K562 (cell line): ENCODE measurements around the gene RFX3. TPM values are rescaled to one million over a fixed set of nuclear protein-coding genes. Genes with fewer than 3 reads are reported as not detected.

Experiments used
- CHD4 ChIP-seq: fragments of 200-600 bp; sonication (generic); IDR thresholded peaks from 3 replicates; pipeline ENCODE4 v1.6.1; 2012; ENCODE audit warnings: low read depth, mild to moderate bottlenecking, mixed read lengths, low read length, inconsistent platforms; ENCODE audit not compliant: insufficient read depth, insufficient replicate concordance, poor library complexity, severe bottlenecking
- PTRF ChIP-seq: fragments of 450-650 bp; IDR thresholded peaks from 2 replicates; pipeline ENCODE4 v1.6.1; 2016; ENCODE audit warnings: mild to moderate bottlenecking, missing genetic modification characterization, missing compliant biosample characterization
- TSC22D4 ChIP-seq: fragments of 450-650 bp; IDR thresholded peaks from 2 replicates; pipeline ENCODE4 v1.6.1; 2016; ENCODE audit warnings: missing genetic modification characterization, missing biosample characterization, control low read depth
- ZNF124 ChIP-seq: sonication (generic); formaldehyde crosslinking; IDR thresholded peaks from 2 replicates; pipeline ENCODE4 v1.8.1; 2022; ENCODE audit warnings: missing genetic modification reagents
- ZNF551 ChIP-seq: fragments of 250-450 bp; sonication (Bioruptor Pico); IDR thresholded peaks from 2 replicates; pipeline ENCODE4 v1.5.0; 2021; ENCODE audit warnings: mild to moderate bottlenecking, moderate library complexity
- polyA plus RNA-seq, 8 experiments: library from polyadenylated mRNA; depleted of rRNA in 4 of 8; stranded (reverse) in 5 of 8; unstranded in 3 of 8; fragments of >200 nt; fragmentation: Nextera tagmentation in 2 of 8; fragmentation: Illumina TruSeq in 1 of 8; extraction: Ambion mirVana in 2 of 8; extraction: Trizol in 1 of 8; gene quantifications; 2 replicates each; pipeline versions ENCODE4 v1.2.1 to v1.2.3, GENCODE V29; 2011 to 2014; ENCODE audit warnings: inconsistent platforms in 1 of 8, missing spikeins in 1 of 8
- total RNA-seq, 7 experiments: library from RNA; depleted of rRNA in 6 of 7; stranded (reverse); fragments of >200 nt in 6 of 7; fragmentation: Illumina TruSeq in 2 of 7; extraction: Trizol in 2 of 7; gene quantifications; 2 replicates each; pipeline versions ENCODE4 v1.2.1 to v1.2.3, GENCODE V29; 2011 to 2021; ENCODE audit warnings: low replicate concordance in 1 of 7
- TF ChIP-seq, protein P1 (sequence below): sonication (generic); formaldehyde crosslinking; IDR thresholded peaks from 2 replicates; pipeline ENCODE4 v1.8.0; 2023; ENCODE audit warnings: mild to moderate bottlenecking, missing genetic modification reagents
- TF ChIP-seq, protein P2 (sequence below): fragments of 250-450 bp; sonication (Bioruptor Pico); IDR thresholded peaks from 2 replicates; pipeline ENCODE4 v1.4.0; 2020; ENCODE audit warnings: mild to moderate bottlenecking, moderate library complexity
- TF ChIP-seq, protein P3 (sequence below), 2 experiments: IDR thresholded peaks; 2 replicates each; pipeline ENCODE4 v1.6.1; 2012; ENCODE audit warnings: improper control_type of control experiment in 2 of 2, low read depth in 2 of 2, low read length in 2 of 2, borderline replicate concordance in 1 of 2
- TF ChIP-seq, protein P4 (sequence below): IDR thresholded peaks from 2 replicates; pipeline ENCODE4 v1.6.1; 2011; ENCODE audit warnings: borderline replicate concordance, low read depth, mild to moderate bottlenecking, moderate library complexity, low read length; ENCODE audit not compliant: insufficient read depth, poor library complexity, severe bottlenecking
- TF ChIP-seq, protein P5 (sequence below): fragments of 450-650 bp; IDR thresholded peaks from 2 replicates; pipeline ENCODE4 v1.6.1; 2016; ENCODE audit warnings: antibody characterized with exemption

The RFX3 gene
- total and polyA plus RNA-seq, 9 of the 15 experiments (the other 6 are each of a cell fraction or from before 2014, with no cell fraction given) = 0.86 to 4.9 (median 2.0) TPM

DNA sequence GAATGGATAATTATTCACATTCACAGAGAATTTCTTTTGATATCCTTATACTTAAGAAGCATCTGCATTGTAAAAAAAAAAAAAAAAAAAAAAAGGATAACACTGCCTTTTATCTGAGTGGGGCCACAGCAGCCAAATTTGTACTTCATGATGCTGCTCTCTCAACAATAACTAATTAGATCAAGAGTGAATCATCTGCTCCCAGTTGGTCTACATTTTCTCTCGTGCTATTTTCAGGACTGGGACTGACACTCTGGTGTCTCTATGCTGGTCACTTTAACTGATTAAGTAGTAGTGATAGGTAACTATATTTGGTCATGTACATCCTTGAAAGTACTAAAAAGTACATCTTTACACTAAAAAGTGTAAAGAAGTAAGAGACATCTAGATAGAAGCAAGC is 90.1 kb downstream of the RFX3 start (continued):
- TF ChIP-seq, protein P1, sequence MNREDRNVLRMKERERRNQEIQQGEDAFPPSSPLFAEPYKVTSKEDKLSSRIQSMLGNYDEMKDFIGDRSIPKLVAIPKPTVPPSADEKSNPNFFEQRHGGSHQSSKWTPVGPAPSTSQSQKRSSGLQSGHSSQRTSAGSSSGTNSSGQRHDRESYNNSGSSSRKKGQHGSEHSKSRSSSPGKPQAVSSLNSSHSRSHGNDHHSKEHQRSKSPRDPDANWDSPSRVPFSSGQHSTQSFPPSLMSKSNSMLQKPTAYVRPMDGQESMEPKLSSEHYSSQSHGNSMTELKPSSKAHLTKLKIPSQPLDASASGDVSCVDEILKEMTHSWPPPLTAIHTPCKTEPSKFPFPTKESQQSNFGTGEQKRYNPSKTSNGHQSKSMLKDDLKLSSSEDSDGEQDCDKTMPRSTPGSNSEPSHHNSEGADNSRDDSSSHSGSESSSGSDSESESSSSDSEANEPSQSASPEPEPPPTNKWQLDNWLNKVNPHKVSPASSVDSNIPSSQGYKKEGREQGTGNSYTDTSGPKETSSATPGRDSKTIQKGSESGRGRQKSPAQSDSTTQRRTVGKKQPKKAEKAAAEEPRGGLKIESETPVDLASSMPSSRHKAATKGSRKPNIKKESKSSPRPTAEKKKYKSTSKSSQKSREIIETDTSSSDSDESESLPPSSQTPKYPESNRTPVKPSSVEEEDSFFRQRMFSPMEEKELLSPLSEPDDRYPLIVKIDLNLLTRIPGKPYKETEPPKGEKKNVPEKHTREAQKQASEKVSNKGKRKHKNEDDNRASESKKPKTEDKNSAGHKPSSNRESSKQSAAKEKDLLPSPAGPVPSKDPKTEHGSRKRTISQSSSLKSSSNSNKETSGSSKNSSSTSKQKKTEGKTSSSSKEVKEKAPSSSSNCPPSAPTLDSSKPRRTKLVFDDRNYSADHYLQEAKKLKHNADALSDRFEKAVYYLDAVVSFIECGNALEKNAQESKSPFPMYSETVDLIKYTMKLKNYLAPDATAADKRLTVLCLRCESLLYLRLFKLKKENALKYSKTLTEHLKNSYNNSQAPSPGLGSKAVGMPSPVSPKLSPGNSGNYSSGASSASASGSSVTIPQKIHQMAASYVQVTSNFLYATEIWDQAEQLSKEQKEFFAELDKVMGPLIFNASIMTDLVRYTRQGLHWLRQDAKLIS = no peak
- TF ChIP-seq TSC22D4 (tag) = no peak
- TF ChIP-seq, protein P2, sequence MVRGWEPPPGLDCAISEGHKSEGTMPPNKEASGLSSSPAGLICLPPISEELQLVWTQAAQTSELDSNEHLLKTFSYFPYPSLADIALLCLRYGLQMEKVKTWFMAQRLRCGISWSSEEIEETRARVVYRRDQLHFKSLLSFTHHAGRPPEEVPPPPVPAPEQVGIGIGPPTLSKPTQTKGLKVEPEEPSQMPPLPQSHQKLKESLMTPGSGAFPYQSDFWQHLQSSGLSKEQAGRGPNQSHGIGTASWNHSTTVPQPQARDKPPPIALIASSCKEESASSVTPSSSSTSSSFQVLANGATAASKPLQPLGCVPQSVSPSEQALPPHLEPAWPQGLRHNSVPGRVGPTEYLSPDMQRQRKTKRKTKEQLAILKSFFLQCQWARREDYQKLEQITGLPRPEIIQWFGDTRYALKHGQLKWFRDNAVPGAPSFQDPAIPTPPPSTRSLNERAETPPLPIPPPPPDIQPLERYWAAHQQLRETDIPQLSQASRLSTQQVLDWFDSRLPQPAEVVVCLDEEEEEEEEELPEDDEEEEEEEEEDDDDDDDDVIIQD (CRISPR knock-in tag) = no peak
- TF ChIP-seq, protein P3, sequence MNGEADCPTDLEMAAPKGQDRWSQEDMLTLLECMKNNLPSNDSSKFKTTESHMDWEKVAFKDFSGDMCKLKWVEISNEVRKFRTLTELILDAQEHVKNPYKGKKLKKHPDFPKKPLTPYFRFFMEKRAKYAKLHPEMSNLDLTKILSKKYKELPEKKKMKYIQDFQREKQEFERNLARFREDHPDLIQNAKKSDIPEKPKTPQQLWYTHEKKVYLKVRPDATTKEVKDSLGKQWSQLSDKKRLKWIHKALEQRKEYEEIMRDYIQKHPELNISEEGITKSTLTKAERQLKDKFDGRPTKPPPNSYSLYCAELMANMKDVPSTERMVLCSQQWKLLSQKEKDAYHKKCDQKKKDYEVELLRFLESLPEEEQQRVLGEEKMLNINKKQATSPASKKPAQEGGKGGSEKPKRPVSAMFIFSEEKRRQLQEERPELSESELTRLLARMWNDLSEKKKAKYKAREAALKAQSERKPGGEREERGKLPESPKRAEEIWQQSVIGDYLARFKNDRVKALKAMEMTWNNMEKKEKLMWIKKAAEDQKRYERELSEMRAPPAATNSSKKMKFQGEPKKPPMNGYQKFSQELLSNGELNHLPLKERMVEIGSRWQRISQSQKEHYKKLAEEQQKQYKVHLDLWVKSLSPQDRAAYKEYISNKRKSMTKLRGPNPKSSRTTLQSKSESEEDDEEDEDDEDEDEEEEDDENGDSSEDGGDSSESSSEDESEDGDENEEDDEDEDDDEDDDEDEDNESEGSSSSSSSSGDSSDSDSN (IDR thresholded peaks at IDR 0.05; ENCODE audit: borderline replicate concordance in 1 of 2, low read depth in 2 of 2, low read length in 2 of 2) = no peak
- no peak for TF ChIP-seq PTRF
- TF ChIP-seq, protein P4, sequence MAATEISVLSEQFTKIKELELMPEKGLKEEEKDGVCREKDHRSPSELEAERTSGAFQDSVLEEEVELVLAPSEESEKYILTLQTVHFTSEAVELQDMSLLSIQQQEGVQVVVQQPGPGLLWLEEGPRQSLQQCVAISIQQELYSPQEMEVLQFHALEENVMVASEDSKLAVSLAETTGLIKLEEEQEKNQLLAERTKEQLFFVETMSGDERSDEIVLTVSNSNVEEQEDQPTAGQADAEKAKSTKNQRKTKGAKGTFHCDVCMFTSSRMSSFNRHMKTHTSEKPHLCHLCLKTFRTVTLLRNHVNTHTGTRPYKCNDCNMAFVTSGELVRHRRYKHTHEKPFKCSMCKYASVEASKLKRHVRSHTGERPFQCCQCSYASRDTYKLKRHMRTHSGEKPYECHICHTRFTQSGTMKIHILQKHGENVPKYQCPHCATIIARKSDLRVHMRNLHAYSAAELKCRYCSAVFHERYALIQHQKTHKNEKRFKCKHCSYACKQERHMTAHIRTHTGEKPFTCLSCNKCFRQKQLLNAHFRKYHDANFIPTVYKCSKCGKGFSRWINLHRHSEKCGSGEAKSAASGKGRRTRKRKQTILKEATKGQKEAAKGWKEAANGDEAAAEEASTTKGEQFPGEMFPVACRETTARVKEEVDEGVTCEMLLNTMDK = no peak
- TF ChIP-seq ZNF124 = no peak
- TF ChIP-seq ZNF551 (CRISPR knock-in tag) = no peak
- TF ChIP-seq, protein P5, sequence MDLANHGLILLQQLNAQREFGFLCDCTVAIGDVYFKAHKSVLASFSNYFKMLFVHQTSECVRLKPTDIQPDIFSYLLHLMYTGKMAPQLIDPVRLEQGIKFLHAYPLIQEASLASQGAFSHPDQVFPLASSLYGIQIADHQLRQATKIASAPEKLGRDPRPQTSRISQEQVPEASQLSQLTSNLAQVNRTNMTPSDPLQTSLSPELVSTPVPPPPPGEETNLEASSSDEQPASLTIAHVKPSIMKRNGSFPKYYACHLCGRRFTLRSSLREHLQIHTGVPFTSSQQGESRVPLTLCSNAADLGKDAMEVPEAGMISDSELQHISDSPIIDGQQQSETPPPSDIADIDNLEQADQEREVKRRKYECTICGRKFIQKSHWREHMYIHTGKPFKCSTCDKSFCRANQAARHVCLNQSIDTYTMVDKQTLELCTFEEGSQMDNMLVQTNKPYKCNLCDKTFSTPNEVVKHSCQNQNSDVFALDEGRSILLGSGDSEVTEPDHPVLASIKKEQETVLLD = no peak
- TF ChIP-seq CHD4 = no peak
